Measurements from ENCODE around the gene ENAH.

DNA sequence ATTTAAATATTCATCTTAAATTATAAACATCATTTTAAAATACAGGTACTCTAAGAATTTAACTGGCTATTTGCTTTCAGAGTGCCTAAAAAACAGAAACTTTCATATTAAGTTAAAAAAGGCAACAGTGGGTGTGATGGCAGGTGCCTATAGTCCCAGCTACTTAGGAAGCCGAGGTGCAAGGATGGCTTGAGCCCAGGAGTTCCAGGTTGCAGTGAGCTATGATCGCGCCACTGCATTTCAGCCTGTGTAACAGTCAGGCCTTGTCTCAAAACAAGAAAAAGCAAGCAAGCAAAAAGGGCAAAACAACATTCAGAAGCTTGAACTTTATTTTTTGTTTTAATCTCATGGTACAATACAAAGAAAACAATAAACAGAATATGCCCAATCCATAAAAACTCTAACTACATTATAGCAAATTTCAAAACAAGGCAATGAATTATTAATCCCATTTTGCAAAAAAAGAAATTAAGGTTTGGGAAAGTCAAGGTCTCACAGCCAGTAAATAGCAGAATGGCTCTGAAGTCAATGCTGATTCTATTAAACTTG is 15.2 kb downstream of the ENAH start:
- no peak for TF ChIP-seq POLR2AphosphoS5 (IDR thresholded peaks at IDR 0.05; ENCODE audit: low read depth, low read length)
- TF ChIP-seq CTCF (IDR thresholded peaks at IDR 0.05 in 2 of 3, conservative IDR thresholded peaks at IDR 0.05 in 1 of 3; ENCODE audit: borderline replicate concordance in 1 of 3, insufficient read depth in 1 of 3, low read depth in 2 of 3, low read length in 2 of 3) = no peak
- TF ChIP-seq, protein P1, sequence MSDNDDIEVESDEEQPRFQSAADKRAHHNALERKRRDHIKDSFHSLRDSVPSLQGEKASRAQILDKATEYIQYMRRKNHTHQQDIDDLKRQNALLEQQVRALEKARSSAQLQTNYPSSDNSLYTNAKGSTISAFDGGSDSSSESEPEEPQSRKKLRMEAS (IDR thresholded peaks at IDR 0.05) = no peak
- no peak for TF ChIP-seq POLR2A (IDR thresholded peaks at IDR 0.05; ENCODE audit: borderline replicate concordance, extremely low read depth, insufficient read depth, insufficient read length)
- TF ChIP-seq YY1 (IDR thresholded peaks at IDR 0.05; ENCODE audit: extremely low read depth, insufficient replicate concordance, low read depth, low read length) = no peak
- TF ChIP-seq, protein P2, sequence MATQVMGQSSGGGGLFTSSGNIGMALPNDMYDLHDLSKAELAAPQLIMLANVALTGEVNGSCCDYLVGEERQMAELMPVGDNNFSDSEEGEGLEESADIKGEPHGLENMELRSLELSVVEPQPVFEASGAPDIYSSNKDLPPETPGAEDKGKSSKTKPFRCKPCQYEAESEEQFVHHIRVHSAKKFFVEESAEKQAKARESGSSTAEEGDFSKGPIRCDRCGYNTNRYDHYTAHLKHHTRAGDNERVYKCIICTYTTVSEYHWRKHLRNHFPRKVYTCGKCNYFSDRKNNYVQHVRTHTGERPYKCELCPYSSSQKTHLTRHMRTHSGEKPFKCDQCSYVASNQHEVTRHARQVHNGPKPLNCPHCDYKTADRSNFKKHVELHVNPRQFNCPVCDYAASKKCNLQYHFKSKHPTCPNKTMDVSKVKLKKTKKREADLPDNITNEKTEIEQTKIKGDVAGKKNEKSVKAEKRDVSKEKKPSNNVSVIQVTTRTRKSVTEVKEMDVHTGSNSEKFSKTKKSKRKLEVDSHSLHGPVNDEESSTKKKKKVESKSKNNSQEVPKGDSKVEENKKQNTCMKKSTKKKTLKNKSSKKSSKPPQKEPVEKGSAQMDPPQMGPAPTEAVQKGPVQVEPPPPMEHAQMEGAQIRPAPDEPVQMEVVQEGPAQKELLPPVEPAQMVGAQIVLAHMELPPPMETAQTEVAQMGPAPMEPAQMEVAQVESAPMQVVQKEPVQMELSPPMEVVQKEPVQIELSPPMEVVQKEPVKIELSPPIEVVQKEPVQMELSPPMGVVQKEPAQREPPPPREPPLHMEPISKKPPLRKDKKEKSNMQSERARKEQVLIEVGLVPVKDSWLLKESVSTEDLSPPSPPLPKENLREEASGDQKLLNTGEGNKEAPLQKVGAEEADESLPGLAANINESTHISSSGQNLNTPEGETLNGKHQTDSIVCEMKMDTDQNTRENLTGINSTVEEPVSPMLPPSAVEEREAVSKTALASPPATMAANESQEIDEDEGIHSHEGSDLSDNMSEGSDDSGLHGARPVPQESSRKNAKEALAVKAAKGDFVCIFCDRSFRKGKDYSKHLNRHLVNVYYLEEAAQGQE (IDR thresholded peaks at IDR 0.05; ENCODE audit: low read depth) = no peak
- no peak for TF ChIP-seq ZNF274 (IDR thresholded peaks at IDR 0.05; ENCODE audit: low read depth, low read length)
